ENCODE results near the gene MCOLN3. TPM values are rescaled to one million over a fixed set of nuclear protein-coding genes. Genes with fewer than 3 reads are reported as not detected.
"Not testable (repeated sequence)": the region's sequence is repeated elsewhere in the genome, so short reads cannot be mapped to it uniquely, and the experiment has no call there.

Gene MCOLN3
- total RNA-seq, 1 donor from 2014 or later: not detected

DNA sequence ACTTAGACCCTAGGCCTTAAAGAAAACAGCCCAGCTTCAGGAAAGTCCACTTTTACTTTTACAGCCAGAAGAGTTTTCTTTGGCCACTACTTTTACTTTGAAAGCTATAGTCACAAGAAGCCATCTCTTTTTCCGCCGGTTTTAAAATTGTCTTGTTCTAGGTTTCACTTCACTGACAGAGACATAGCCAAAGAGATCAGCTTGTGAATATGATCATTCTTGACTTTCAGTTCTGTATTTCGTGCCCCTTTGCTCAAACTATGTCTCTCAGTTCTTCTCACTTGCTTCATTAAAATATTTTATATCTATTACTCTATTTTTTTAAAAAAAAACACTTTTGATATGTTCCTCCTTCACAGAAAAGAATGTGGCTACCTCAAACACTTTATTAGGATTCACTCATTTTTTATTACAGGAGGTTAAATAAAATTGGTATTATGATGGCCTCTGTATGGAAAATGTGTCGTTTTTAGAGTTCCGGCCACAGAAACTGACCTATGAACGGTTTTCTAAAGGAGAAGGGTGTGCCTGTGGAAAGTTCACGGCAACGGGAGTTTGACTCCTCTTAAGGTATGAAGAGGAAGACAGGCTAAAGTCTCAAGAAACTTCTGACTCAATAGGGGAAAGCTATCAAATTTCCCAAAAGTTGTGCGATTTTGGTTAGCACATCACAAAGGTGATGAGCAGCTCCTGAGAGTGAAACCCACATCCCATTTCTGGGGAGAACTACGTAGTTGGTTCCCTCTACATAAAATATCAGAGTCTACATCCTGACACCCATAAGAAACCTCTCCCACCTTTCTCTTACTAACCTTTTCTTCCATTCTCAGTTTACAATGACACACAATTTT, 52.6 kb downstream of the MCOLN3 start:
- DNase-seq (ENCODE audit: extremely low read depth, low read depth, low spot score): no peak

DNA sequence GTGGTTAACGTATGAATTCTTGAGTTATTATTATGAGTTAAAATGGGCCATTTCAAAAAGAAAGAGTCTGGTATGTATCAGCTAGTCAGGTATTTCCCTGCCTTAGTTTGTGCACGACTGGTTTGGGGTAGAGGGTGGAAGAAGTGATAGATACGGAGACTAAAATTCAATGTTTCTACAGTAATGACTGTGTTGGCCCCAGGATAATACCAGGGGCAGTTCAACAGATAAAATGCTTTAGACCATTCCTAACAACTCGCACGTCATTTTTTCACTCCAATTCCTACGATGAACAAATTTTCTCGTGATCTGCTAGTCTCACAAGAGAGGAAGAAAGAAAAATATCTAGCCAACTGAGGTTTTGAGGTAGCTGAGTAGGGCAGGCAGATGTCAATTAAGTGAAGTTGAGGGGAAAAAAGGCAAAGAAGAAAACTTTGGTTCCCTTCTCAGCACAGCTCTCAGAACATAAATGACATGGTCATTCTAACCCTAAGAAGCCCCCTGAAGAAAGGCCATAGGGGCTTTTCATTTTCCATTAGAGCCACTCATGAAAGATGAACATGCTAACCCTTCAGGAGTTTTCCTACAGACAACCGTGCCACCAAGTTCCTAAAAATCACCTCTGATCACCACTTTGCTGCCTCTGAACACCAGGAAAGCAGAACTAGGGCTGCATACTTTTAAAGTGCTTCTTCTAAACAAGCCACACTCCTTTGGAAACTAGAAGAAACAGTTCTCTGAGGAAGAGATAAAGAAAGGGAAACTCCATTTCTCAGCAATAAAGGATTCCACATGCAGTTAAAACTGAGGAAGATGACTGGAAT, 57.0 kb downstream of the MCOLN3 start:
- DNase-seq (ENCODE audit: extremely low read depth, low read depth, low spot score): no peak

DNA sequence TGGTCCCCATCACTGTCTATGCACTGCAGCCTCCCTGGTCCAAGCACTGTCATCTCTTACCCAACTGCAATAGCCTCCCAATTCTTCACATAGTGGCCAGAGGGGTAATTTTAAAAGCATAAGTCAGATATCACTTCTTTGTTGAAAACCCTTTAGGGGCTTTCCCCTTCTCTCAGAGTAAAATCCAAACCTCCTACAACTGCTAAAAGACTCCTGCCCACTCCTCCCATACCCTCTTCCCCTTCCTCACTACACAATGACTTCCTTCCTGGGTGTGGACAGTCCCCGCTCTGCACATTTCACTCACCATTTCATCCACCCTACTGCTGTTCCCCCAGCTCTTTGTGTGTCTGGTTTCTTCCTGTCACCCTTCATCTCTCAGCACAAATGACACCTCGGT, 59.7 kb downstream of the MCOLN3 start:
- no peak for DNase-seq (ENCODE audit: extremely low read depth, low read depth, low spot score)

DNA sequence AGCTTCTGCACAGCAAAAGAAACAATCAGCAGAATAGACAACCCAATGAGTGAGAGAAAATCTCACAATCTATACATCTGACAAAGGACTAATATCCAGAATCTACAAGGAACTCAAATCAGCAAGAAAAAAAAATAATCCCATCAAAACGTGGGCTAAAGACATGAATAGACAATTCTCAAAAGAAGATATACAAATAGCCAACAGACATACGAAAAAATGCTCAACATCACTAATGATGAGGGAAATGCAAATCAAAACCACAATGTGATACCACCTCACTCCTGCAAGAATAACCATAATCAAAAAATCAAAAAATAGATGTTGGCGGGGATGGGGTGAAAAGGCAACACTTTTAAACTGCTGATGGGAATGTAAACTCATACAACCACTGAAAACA, 61.7 kb downstream of the MCOLN3 start:
- not testable (repeated sequence) for DNase-seq (ENCODE audit: extremely low read depth, low read depth, low spot score)

DNA sequence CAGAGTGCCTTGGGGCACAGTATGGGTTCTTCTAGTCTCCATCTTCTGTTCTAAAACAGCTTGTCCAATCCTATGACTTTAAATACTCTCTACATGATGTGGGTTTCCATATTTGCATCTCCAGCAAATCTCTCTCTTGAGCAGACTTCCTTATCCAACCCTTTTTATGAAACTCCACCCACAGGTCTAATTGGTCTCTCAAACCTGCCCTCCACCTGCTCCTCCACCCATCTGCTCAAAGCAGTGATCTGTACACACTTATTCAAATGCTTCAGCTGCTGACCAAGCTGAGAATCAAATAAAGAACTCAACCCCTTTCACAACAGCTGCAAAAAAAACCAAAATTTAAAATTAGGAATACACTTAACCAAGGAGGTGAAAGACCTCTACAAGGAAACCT, 62.9 kb downstream of the MCOLN3 start:
- no peak for DNase-seq (ENCODE audit: extremely low read depth, low read depth, low spot score)

DNA sequence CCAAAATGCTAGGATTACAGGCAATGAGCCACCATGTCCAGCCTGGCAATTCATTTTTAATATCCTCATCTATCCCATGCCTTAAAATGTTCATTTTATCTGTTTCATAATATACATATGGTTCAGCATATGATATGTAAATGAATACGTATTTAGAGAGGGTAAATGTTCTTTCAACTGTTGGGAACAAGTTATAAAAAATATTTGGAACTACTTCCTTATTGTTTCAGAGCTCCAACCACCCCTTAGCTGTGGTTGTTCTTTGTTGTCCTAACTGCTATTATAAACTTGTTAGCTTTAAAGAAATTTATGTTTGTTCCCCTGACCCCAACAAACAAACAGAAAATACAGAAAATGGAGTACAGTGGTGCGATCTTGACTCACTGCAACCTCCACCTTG, 65.9 kb downstream of the MCOLN3 start:
- no peak for DNase-seq (ENCODE audit: extremely low read depth, low read depth, low spot score)

DNA sequence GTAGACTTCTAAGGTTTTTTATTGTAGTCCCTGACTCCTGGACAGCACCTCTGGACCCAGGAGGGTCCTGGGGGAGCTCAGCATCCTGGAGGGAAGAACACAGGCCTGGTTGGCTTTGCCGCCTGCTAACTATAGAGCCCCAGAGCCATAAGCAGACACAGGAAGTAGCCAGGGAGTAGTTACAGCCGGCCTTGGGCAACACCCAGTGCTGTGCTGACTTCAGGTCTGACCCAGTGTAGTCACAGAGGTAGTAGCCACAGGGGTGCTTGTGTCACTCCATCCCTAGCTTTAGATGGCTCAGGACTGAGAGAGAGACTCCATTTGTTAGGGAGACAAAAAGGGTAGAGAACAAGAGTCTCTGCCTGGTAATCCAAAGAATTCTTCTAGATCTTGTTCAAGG, 73.3 kb downstream of the MCOLN3 start:
- DNase-seq (ENCODE audit: extremely low read depth, low read depth, low spot score): no peak

DNA sequence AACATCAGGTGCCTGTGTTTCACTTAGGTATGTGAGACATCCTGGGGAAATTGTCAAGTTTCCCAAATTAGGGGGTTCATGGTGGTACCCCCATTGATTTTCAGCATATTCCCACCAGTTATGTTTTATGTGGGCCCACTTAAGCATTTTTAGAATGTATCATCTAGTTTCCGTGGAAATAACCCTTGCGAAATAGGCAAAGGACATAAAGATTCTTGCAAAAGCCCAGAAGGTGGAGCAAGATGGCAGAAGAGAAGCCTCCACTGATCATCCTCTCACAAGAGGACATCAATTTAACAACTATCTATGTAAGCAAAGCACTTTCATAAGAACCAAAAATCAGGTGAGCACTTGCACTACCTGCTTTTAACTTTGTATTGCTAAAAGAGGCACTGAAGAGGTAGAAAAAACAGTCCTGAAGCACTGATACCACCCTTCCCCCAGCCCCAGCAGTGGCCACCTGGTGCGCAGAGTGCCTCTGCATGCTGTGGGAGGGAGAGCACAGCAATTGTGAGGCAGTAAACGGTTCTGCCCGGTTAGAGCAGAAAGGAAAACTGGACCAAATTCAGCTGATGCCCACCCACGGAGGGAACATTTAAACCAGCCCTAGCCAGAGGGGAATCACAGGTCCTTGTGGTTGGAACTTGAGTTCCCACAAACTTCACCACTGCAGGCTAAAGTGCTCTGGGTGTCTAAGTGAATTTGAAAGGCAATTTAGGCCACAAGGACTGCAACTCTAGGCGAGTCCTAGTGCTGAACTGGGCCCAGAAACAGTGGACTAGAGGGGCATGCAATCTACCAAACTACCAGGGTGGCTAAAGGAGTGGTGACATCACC, 74.6 kb downstream of the MCOLN3 start:
- no peak for DNase-seq (ENCODE audit: extremely low read depth, low read depth, low spot score)

DNA sequence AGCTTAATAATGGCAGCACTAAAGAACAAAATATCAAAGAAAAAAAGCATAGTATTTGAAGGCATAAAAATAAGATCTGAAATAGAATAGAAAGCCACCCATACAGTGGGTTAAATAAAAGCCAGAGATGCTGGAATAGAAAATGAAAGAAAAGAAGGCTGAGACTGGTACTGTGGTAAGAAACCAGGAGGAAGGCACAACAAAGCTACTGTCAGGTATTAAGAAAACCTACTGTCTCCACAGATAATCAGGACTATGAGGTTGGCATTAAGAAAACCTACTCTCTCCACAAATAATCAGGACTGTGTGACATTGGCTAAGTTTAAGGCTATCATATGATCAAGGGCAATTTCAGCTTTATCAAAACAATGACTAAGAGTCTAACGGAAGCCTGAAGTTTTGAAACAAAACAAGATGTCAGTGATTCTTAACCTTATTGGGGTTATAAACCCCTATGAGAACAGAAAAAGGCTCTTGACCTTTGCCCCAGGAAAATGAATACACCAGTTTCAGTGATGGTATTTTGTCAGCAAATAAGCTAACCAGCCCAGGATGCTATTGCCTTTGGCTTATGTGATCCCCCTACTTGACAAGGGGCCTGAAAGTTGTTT, 75.8 kb downstream of the MCOLN3 start:
- peak; percentile 10 for DNase-seq (ENCODE audit: extremely low read depth, low read depth, low spot score)

DNA sequence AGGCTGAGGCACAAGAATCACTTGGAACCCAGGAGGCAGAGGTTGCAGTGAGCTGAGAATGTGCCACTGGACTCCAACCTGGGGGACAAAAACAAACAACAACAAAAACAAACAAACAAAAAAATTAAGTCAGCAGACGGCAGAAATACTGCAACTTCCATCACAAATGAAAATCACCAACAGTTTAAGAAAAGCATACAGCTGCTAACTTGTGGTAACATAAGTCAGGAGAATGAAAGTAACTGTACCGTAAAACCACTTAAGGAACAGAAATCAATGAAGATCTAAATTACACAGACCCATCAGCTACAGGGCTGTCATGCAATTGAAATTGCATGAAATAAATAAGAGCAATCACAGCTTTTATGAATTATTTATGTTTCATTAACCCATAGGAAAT, 76.3 kb downstream of the MCOLN3 start:
- no peak for DNase-seq (ENCODE audit: extremely low read depth, low read depth, low spot score)

DNA sequence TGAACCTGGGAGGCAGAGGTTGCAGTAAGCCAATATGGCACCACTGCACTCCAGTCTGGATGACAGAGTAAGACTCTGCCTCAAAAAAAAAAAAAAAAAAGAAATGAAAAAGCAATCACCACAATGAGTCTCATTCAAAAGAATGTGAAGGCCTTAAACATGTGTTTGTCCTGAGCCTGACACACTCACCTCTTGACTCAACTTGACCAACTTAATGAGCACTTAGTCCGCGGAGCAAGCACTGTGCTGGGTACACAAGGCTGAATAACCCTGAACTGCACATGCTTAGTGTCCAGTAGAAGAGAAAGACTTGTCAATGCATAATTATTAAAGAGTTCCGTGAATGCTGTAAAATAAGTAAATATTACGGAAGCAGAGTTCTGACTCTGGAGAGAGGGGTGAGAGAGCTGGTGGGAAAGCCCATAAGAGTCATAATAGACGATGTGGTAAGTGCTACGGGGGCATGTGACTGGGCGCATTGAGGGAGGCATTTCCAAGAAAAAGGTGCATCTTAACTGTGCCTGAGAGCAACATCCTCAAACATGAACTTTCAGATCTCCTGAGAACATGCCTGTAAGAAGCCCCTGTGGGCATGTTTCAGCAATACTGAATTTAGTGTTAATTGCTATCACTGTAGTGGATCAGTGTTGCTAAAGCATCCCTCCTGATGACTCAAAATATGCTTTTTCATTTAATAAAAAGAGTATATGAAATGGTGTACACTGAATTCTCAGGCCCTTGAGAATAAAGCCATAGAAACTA, 78.6 kb downstream of the MCOLN3 start:
- DNase-seq (ENCODE audit: extremely low read depth, low read depth, low spot score): no peak

DNA sequence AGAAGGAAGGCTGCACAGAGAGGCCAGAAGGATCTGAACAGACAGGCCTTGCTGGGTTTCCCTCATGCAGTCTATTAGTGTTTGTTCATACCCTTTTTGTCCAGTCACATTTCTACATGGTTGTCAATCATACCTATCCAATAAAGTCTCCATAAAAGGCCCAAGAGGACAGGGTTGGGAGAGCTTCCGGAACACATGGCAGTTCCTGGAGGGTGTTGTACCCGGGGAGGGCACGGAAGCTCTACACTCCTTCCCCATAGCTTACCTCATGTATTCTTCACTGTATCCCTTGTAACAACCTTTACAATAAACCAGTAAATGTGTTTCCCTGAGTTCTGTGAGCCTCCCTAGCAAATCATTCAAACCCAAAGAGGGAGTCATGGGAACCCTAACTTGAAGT, 79.4 kb downstream of the MCOLN3 start:
- no peak for DNase-seq (ENCODE audit: extremely low read depth, low read depth, low spot score)

DNA sequence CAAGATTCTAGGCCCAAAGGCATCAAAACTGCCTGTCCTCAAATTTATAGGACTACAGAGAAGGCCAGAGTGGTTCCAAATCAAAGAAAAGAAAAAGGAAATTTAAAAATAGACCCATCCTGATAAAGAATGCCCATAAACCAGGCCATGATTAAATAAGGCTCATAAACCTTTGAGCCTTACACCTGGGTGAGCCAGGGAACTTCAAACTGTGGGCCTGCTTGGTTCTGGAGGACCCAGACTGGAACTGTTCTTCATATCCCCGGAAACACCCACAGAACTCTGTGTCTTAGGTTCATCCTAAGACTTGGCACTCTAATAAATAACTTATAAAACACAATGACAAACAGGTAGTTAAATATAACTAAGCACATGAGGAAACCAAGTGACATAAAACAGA, 80.2 kb downstream of the MCOLN3 start:
- DNase-seq (ENCODE audit: extremely low read depth, low read depth, low spot score): no peak

Other genes with a start within 250 kb of the MCOLN3 start
- gene LPAR3, start 155.3 kb downstream of the MCOLN3 start, total RNA-seq: 0.06 TPM in 1 of 2 replicates, not detected in the other
- gene MCOLN2, start 51.4 kb downstream of the MCOLN3 start, total RNA-seq: not detected in 2 replicates
- 0.82 and 1.5 TPM in 2 replicates for gene SYDE2, start 152.5 kb upstream of the MCOLN3 start, total RNA-seq
- 13.2 and 26.3 TPM in 2 replicates for gene C1orf52, start 211.2 kb upstream of the MCOLN3 start, total RNA-seq
- gene BCL10, start 228.1 kb upstream of the MCOLN3 start, total RNA-seq: 66.5 and 87.8 TPM in 2 replicates